Stimulated activated CD8-positive, alpha-beta memory T cell treated with anti-CD3 and anti-CD28 coated beads, Interleukin-2, amount 100 ng/mL, for 48 hours (primary cell): Measurements from ENCODE around the gene AGAP3.
"Not testable (repeated sequence)": the region's sequence is repeated elsewhere in the genome, so short reads cannot be mapped to it uniquely, and the experiment has no call there.

Experiments used
- DNase-seq, 2 donors: peaks; one replicate each; pipeline ENCODE4 v3.0.0-alpha.2; 2020; ENCODE audit warnings: low read depth in 2 of 2

Gene AGAP3

DNA sequence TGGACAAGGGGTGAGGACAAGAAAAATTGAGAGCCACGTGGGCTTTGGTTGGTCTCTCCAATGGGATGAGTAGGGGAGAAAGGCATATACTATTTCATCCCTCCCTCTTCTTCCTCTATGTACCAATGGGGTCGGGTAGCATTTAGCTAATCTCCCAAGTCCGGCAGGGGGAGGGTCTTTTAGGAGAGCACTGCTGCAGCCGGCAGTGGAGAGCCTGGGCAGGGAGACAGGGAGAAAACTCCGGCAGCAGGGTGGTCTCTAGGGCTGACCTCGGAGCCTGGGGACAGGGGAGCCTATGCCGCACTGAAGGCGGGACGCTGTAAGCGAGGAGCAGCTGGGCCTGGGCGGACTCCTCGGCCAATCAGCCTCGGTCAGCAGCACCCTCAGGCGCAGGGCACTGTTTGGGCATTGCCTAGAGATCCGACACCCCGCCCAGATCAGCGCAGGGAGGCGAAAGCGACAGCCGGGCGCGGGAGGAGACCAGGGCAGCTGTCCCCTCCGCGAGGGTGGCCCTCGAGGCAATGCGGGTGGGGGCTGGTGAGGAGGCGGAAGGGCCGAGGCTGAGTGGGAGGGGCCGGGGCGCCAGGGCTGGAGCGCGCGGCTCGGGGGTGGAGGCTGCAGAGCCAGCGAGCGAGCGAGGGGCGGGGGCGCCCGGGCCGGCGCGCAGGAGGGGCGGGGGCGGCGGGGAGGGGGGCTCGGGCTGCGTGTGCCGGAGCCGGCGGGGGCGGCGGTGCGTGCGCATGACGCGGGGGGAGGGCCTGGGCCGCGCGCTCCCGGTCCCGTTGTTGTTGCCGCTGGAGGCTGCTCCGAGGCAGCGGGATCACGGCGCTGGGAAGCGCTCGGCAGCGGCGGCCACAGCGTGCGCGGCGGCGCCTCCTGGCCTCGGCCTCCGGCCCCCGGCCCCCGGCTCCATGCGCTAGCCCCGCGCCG, at the start of gene AGAP3:
Gene AGAP3 (plus strand): TSS at position 785 of the 930 bp plus-strand sequence. CDS start 267 bp downstream, outside the sequence.
- DNase-seq: no peak

GRCh38 chr7:151038951-151039849, 47.1 kb upstream of the AGAP3 start:
- peak; percentile 73 for DNase-seq

DNA sequence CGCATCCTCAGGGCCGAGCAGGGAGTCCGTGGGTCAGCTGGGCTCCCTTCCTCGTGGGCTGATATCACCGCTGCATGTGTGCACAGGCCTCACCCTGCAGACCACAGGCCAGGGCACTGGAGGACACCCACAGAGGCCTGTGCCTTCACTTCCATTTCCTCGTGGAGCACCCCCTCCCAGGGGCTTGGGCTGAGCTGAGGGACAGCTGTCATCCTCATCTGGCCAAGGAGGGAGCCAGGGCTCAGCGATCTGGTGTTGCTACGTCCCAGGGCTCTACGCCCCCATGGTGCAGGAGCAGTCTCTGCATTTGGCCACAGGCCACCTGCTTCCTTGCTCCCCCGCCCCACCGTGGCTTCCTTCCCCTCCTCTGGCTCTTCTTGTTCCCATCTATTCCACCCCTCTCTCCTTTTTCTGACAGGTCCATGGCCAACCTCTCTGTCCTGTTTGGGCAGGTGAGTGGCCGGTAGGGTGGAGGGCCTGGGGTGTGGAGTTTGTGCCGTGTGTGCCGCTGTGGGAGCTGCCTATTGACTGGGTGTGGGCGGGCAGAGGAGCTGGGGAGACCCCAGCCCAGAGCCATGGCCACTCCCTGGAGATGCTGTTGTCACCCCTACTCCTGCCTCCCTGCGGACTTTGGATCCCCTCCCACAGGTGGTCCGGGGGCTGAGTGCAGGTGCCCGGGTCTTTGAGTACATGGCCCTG, 46.3 kb upstream of the AGAP3 start:
- DNase-seq: no peak

- no peak for DNase-seq
These were observed 45.5 kb upstream of the AGAP3 start for GRCh38 chr7:151040616-151041375.

GRCh38 chr7:151043449-151043848, 42.8 kb upstream of the AGAP3 start:
- not testable (repeated sequence) for DNase-seq

DNA sequence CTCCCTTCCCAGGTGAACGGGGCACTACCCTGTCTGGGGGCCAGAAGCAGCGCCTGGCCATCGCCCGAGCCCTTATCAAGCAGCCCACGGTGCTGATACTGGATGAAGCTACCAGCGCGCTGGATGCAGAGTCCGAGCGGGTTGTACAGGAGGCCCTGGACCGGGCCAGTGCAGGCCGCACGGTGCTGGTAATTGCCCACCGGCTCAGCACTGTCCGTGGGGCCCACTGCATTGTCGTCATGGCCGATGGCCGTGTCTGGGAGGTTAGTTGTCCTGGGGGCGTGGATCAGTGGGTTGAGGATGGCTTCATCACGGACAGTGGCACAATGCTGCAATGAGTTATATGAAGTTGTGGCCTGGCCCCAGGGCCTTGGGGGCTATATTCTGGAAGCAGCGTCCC, 42.3 kb upstream of the AGAP3 start:
- no peak for DNase-seq

GRCh38 chr7:151045262-151045661, 41.0 kb upstream of the AGAP3 start:
- no peak for DNase-seq

DNA sequence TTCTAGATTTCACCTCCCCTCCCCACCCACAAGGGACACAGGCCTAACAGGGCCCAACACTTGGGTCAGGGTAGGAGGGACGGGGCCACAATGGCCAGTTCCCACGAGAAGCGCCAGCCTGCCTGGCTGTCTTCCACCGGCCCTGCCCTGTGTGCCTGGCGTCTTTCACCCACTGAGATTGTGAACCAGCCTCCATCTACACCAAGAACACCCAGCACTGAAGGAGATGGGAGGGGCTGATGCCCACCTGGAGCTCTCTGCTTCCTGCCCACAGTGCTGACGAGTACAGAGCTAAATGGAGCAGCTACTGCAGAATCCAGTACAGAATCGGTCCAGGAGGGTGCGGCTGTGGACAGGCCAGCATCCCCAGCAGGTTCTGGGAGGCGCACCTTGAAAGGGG, 40.3 kb upstream of the AGAP3 start:
- DNase-seq: no peak

DNA sequence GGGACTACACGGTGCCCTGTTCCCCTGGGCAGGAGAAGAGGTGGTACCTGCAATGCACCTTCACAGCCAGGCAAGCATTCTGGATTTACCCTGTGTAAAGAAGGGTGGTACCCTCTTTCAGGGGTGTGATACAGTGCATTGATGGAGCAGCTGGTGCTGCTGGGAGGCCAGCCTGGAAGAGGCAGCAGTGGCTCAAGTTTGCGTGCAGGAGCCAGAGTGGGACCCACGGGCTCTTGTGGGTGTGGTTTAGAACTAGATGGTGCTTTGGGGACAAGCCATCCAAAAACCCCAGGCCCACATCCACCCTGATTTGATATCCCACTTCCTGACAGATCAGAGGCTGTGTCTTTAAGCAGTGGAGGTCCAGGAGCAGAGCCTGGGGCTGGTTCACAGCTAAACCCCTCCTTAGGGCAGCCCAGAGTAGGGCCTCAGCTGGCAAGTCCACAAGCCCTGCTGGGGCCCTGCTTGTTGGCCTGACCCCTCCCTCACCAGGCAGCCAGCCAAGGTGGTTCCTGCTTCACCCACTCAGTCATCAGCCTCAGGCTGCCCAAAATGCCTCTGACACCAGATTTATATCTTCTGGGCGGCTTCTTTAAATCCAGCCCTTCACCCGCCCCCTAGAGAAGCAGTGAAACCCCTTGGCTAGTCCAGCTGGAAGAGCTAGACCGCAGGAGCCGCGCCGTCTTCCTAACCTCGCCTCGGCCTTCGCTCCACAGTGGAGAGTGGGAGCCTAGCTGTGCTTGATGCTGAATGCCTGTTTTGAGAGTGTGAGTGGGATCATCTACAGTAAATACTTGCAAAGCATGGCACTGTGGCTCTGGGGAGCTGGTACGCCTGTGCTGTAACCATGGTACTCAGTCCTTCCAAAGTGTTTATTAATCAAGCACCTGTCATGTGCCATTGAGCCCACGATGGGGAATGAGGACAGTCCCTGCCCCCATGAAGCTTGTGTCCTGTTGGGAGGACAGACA, 39.4 kb upstream of the AGAP3 start:
- no peak for DNase-seq

GRCh38 chr7:151047976-151048815, 38.1 kb upstream of the AGAP3 start, which contains the start of gene ASIC3:
TSS of gene ASIC3 (plus strand) at chr7:151048531. CDS start at chr7:151048886, 355 bp downstream.
- no peak for DNase-seq

- no peak for DNase-seq
These were observed 37.3 kb upstream of the AGAP3 start for GRCh38 chr7:151048911-151049463.

DNA sequence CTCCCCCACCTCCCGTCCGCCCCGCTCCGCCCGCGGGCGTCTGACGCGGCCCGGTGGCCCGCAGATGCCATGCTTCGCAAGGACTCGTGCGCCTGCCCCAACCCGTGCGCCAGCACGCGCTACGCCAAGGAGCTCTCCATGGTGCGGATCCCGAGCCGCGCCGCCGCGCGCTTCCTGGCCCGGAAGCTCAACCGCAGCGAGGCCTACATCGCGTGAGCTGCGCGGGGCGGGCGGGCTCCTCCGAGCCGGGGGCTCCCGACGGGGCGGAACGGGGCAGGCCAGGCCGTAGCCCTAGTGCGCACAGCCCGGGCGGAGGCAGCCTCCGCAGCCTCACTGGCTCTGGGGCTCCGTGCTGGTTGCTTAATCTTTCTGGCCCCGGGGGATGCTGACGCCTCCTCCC, 35.2 kb upstream of the AGAP3 start:
- DNase-seq: peak in 1 of 2 donors; percentile 27

- DNase-seq: no peak
These were observed 33.2 kb upstream of the AGAP3 start for GRCh38 chr7:151053096-151053495.

DNA sequence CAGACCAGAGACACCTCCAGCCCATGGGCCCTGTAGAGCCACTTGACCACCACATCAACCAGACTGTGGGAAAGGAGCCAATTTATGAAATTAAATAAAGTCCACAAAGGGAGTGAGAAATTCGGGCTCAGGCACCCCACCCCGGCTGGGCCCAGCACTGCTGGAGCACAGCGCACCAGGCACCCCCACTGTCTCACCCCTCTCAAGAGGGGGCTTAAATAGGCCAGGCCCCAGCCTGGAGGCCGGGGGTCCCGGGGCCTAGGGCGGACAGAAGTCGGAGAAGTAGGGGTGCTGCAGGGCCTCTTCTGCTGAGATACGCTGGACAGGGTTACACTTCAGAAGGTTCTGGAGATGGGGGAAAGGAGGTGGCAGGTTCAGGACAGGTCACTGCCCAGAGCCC, 32.5 kb upstream of the AGAP3 start:
- no peak for DNase-seq

DNA sequence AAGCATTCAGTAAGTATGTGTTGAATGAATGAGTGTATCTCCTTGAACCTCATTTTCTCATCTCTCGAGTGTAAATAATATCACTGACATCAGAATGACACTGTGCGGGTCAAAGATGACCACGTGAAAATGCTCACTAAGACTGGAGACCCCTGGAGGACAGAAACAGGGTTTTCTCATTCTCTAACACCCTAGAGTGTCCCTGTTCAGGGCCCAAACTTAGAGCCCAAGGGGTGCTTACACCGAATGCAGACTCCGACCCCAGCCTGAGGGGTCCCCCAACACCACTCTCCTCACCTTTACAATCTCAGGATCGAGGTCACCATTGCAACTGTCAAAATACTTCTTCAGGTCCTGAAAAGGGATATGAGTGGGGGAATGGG, 30.0 kb upstream of the AGAP3 start:
- DNase-seq: no peak

GRCh38 chr7:151056666-151057505, 29.4 kb upstream of the AGAP3 start:
- DNase-seq: no peak

GRCh38 chr7:151057506-151057988, 28.7 kb upstream of the AGAP3 start, which contains the start of gene CDK5:
TSS of gene CDK5 (minus strand) at chr7:151057897. CDS start at chr7:151057848, 49 bp downstream.
- DNase-seq: no peak
